ENCODE measurements around the gene TCF4. TPM values are rescaled to one million over a fixed set of nuclear protein-coding genes. Genes with fewer than 3 reads are reported as not detected.

The TCF4 gene
- total RNA-seq, 1 donor from 2014 or later: 175 TPM

DNA sequence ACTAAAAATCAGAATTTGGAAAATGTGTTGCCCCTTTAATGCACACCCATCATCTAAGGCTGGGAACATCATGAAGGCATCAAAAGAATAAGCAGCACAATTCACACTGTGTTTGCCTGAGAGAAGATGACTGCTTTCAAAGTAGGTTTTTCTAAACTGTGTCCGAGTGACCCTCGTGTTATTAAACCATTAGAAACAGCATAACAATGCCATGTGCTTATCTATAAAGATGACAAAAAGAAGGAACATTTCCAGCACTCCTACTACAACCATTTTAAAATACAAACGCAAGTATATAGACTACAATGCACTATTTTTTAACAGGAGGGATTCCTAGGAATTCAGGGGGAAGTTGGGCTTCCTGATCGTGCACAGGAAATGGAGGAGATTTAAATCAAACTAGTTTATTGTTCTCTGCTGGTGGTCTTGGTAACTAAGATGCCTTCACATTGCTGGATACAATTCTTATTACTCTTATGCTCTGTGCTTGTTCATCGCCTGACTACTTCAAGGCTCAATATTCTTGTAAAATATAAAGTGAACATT, 322.8 kb downstream of the TCF4 start:
- peaks cover 7% of the 10 kb centered on the region for H3K27me3 Mint-ChIP-seq (ENCODE audit: unreplicated experiment)
- TF ChIP-seq, protein P1, sequence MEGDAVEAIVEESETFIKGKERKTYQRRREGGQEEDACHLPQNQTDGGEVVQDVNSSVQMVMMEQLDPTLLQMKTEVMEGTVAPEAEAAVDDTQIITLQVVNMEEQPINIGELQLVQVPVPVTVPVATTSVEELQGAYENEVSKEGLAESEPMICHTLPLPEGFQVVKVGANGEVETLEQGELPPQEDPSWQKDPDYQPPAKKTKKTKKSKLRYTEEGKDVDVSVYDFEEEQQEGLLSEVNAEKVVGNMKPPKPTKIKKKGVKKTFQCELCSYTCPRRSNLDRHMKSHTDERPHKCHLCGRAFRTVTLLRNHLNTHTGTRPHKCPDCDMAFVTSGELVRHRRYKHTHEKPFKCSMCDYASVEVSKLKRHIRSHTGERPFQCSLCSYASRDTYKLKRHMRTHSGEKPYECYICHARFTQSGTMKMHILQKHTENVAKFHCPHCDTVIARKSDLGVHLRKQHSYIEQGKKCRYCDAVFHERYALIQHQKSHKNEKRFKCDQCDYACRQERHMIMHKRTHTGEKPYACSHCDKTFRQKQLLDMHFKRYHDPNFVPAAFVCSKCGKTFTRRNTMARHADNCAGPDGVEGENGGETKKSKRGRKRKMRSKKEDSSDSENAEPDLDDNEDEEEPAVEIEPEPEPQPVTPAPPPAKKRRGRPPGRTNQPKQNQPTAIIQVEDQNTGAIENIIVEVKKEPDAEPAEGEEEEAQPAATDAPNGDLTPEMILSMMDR (IDR thresholded peaks at IDR 0.05; ENCODE audit: unreplicated experiment): no peak
- H3K36me3 Mint-ChIP-seq (ENCODE audit: low read depth, unreplicated experiment): peaks cover 39% of the 10 kb centered on the region
- H3K4me3 Mint-ChIP-seq (ENCODE audit: unreplicated experiment): peak overlapping the region; percentile 82
- H3K9me3 Mint-ChIP-seq (ENCODE audit: unreplicated experiment): no peaks in the 10 kb centered on the region
- no peak for DNase-seq (ENCODE audit: low spot score)
- H3K27ac Mint-ChIP-seq (ENCODE audit: unreplicated experiment): peak overlapping the region; percentile 100
- peaks cover 38% of the 10 kb centered on the region for H3K4me1 Mint-ChIP-seq (ENCODE audit: unreplicated experiment)

DNA sequence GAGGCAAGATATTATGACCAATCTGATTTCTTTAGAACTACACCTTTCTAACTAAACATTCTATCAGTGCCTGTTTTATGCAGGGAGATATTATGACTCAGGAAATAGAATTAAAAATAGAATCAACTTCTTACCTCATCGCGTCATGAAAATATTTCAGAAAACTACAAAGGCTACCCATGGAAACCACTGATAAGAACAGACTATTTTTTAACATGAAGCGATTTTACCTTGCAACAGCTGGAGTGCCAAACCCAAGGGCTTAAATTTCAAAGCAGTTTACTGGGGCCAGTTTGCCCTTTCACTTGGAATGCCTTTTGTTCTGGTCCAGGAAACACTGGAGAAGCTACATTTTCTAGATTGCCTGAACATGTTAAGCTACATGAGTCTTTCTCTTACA, 323.9 kb downstream of the TCF4 start:
- Mint-ChIP-seq H3K27ac (ENCODE audit: unreplicated experiment) (peak overlapping the region; percentile 100), H3K9me3 (ENCODE audit: unreplicated experiment) (no peaks in the 10 kb centered on the region), H3K4me3 (ENCODE audit: unreplicated experiment) (no peak overlapping the region), H3K36me3 (ENCODE audit: low read depth, unreplicated experiment) (peaks cover 33% of the 10 kb centered on the region), H3K27me3 (ENCODE audit: unreplicated experiment) (peaks cover 7% of the 10 kb centered on the region), H3K4me1 (ENCODE audit: unreplicated experiment) (peaks cover 38% of the 10 kb centered on the region)
- TF ChIP-seq, protein P1 (IDR thresholded peaks at IDR 0.05; ENCODE audit: unreplicated experiment): no peak
- DNase-seq (ENCODE audit: low spot score): no peak

- Mint-ChIP-seq H3K4me3 (ENCODE audit: unreplicated experiment) (no peak overlapping the region), H3K27me3 (ENCODE audit: unreplicated experiment) (peaks cover 5% of the 10 kb centered on the region), H3K36me3 (ENCODE audit: low read depth, unreplicated experiment) (peaks cover 26% of the 10 kb centered on the region), H3K27ac (ENCODE audit: unreplicated experiment) (no peak overlapping the region), H3K4me1 (ENCODE audit: unreplicated experiment) (peaks cover 36% of the 10 kb centered on the region), H3K9me3 (ENCODE audit: unreplicated experiment) (no peaks in the 10 kb centered on the region)
- TF ChIP-seq, protein P1 (IDR thresholded peaks at IDR 0.05; ENCODE audit: unreplicated experiment): no peak
- no peak for DNase-seq (ENCODE audit: low spot score)
Observed at GRCh38 chr18:55262021-55262560, 325.9 kb downstream of the TCF4 start.

GRCh38 chr18:55261253-55261652, 326.7 kb downstream of the TCF4 start:
- no peak overlapping the region for H3K4me3 Mint-ChIP-seq (ENCODE audit: unreplicated experiment)
- TF ChIP-seq, protein P1 (IDR thresholded peaks at IDR 0.05; ENCODE audit: unreplicated experiment): no peak
- H3K4me1 Mint-ChIP-seq (ENCODE audit: unreplicated experiment): peaks cover 28% of the 10 kb centered on the region
- peaks cover 5% of the 10 kb centered on the region for H3K27me3 Mint-ChIP-seq (ENCODE audit: unreplicated experiment)
- H3K36me3 Mint-ChIP-seq (ENCODE audit: low read depth, unreplicated experiment): peaks cover 22% of the 10 kb centered on the region
- no peak overlapping the region for H3K27ac Mint-ChIP-seq (ENCODE audit: unreplicated experiment)
- DNase-seq (ENCODE audit: low spot score): no peak
- no peaks in the 10 kb centered on the region for H3K9me3 Mint-ChIP-seq (ENCODE audit: unreplicated experiment)

- DNase-seq (ENCODE audit: low spot score): no peak
- H3K27me3 Mint-ChIP-seq (ENCODE audit: unreplicated experiment): peaks cover 2% of the 10 kb centered on the region
- peaks cover 4% of the 10 kb centered on the region for H3K4me1 Mint-ChIP-seq (ENCODE audit: unreplicated experiment)
- TF ChIP-seq, protein P1 (IDR thresholded peaks at IDR 0.05; ENCODE audit: unreplicated experiment): no peak
- no peak overlapping the region for H3K27ac Mint-ChIP-seq (ENCODE audit: unreplicated experiment)
- no peaks in the 10 kb centered on the region for H3K9me3 Mint-ChIP-seq (ENCODE audit: unreplicated experiment)
- peaks cover 35% of the 10 kb centered on the region for H3K36me3 Mint-ChIP-seq (ENCODE audit: low read depth, unreplicated experiment)
- H3K4me3 Mint-ChIP-seq (ENCODE audit: unreplicated experiment): no peak overlapping the region
Observed at GRCh38 chr18:55258088-55258487, 329.9 kb downstream of the TCF4 start.

Data from endothelial cell (in vitro differentiated cells).